Thymus (tissue), 11 donors: ENCODE measurements around the gene PRIMPOL. TPM values are rescaled to one million over a fixed set of nuclear protein-coding genes. Genes with fewer than 3 reads are reported as not detected.

Experiments used
- DNase-seq, 9 donors: peaks; one replicate each; pipeline ENCODE4 v3.0.0-alpha.2; 2013; ENCODE audit warnings: low spot score in 9 of 9, low read depth in 6 of 9, missing footprints in 1 of 9
- H3K27ac ChIP-seq, 2 donors: one replicate each; pipeline ENCODE4 v1.5.1; 2013; ENCODE audit warnings: control low read depth in 1 of 2, low read depth in 1 of 2, low read length in 1 of 2, mild to moderate bottlenecking in 1 of 2, moderate library complexity in 1 of 2
- H3K27me3 ChIP-seq, 2 donors: one replicate each; pipeline ENCODE4 v1.5.1; 2013; ENCODE audit warnings: low read length in 1 of 2; ENCODE audit not compliant: control insufficient read depth in 2 of 2, insufficient read depth in 1 of 2
- H3K36me3 ChIP-seq, 2 donors: one replicate each; pipeline ENCODE4 v1.5.1; 2013; ENCODE audit warnings: low read length in 1 of 2, mild to moderate bottlenecking in 1 of 2, moderate library complexity in 1 of 2; ENCODE audit not compliant: control insufficient read depth in 2 of 2, insufficient read depth in 2 of 2
- H3K4me1 ChIP-seq, 2 donors: one replicate each; pipeline ENCODE4 v1.5.1; 2013; ENCODE audit warnings: low read length in 2 of 2; ENCODE audit not compliant: control insufficient read depth in 2 of 2, insufficient read depth in 2 of 2
- H3K4me3 ChIP-seq, 2 donors: one replicate each; pipeline ENCODE4 v1.5.1; 2013; ENCODE audit warnings: low read length in 2 of 2, control low read depth in 1 of 2, mild to moderate bottlenecking in 1 of 2
- H3K9me3 ChIP-seq, 2 donors: one replicate each; pipeline ENCODE4 v1.5.1; 2013; ENCODE audit warnings: low read length in 1 of 2, mild to moderate bottlenecking in 1 of 2; ENCODE audit not compliant: control insufficient read depth in 2 of 2, insufficient read depth in 1 of 2
- WGBS: extraction: QIAGEN DNeasy Blood & Tissue Kit; methylation state at CpG from one replicate; pipeline ENCODE4 v1.1.7; 2013; 5-methylcytosine and 5-hydroxymethylcytosine counted together
- polyA plus RNA-seq: library from polyadenylated mRNA; stranded (reverse); fragments of 200-250 nt; gene quantifications from one replicate; pipeline ENCODE4 v1.2.3, GENCODE V29; 2013
- total RNA-seq: library from RNA; stranded (reverse); fragments of 120-200 nt; gene quantifications from one replicate; pipeline ENCODE4 v1.2.4, GENCODE V29; 2013
- donor health status: healthy.

The PRIMPOL gene
- total and polyA plus RNA-seq, 2 donors: 15.7 to 59.0 TPM

DNA sequence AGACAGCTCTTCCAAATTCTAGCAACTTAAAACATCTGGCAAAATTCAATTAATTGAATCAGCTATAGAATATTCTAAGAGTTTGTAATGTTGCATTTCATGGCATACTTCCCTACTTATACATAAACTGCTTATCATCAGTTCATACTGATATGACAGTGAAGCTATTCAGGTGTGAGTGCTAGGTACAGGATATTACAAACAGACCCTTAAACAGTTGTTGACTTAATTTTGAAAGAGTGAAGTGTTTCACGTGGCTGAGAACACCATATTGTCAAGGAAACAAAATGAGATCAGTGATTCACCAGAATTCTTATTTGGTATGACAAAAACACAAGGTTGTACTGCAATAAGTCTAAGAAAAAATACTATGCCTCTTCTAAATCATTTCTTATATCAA, 56.9 kb downstream of the PRIMPOL start:
- WGBS: 96% methylated on average over 1 of the region's 1 CpG
- no peak for DNase-seq

DNA sequence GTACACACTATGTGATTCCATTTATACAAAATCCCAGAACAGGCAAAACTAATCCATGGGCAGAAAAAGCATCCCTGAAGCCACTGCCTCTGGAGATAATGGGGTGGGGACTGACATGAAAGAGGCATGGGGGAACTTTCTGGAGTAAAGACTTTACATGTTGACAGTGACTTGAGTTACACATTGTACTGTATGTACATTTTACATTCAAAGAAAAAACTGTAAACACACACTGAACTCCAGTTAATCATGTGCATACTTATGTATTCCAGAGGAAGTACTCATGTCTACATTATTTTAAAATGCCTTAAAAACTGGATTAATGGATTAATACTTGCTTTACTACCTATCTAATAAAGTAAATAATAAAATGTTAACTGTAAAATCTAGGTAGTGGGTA, 62.8 kb downstream of the PRIMPOL start:
- no peak overlapping the region for H3K27ac ChIP-seq
- H3K9me3 ChIP-seq: no peaks in the 10 kb centered on the region
- no peaks in the 10 kb centered on the region for H3K27me3 ChIP-seq
- peaks cover 16 to 49% of the 10 kb centered on the region in 2 donors for H3K36me3 ChIP-seq
- no peak for DNase-seq
- H3K4me3 ChIP-seq: no peak overlapping the region
- no peaks in the 10 kb centered on the region for H3K4me1 ChIP-seq

More for the DNA sequence above, 56.9 kb downstream of the PRIMPOL start:
- H3K4me3 ChIP-seq: no peak overlapping the region
- H3K9me3 ChIP-seq: no peaks in the 10 kb centered on the region
- no peaks in the 10 kb centered on the region for H3K4me1 ChIP-seq
- peaks cover 15 to 62% of the 10 kb centered on the region in 2 donors for H3K36me3 ChIP-seq
- no peaks in the 10 kb centered on the region for H3K27me3 ChIP-seq
- no peak overlapping the region for H3K27ac ChIP-seq

DNA sequence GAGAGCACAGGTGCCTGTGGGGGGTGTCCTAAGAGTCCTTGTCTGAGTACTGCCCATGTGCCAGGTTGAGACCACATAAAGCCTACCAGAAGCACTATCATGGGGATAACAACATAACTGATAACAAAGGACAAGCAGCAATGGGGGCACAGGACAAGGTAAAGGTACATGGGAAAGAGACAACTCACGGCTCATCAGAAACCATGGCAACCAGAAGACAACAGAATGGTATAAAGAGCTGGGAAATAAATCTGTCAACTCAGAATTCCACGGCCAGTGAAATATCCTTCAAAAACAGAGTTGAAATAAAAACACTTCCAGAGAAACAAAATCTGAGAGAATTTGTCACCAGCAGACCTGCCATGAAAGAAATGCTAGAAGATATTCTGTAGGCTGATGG, 64.3 kb downstream of the PRIMPOL start:
- DNase-seq: no peak

DNA sequence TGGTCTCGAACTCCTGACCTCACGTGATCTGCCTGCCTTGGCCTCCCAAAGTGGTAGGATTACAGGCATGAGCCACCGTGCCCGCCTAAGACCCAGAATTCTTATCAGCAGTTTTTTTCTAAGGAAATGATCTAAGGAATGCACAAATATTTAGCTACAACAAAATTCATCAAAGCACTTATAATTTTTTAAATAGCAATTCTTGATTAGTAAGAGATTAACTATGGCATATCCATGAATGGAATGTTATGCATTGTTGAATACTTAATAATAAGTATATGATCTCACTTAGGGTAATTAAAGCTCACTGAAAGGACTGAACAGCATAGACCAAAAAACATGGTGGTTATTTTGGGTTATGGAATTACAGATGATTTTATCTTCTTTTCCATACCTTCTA, 66.0 kb downstream of the PRIMPOL start:
- peaks cover 25 to 54% of the 10 kb centered on the region in 2 donors for H3K36me3 ChIP-seq
- DNase-seq: no peak
- H3K27ac ChIP-seq: no peak overlapping the region
- WGBS: 96% methylated on average over 4 of the region's 4 CpGs
- no peak overlapping the region for H3K4me3 ChIP-seq
- no peaks in the 10 kb centered on the region for H3K27me3 ChIP-seq
- no peaks in the 10 kb centered on the region for H3K9me3 ChIP-seq
- no peaks in the 10 kb centered on the region for H3K4me1 ChIP-seq

More for the DNA sequence above, 64.3 kb downstream of the PRIMPOL start:
- Histone ChIP-seq H3K27me3 (no peaks in the 10 kb centered on the region), H3K27ac (no peak overlapping the region), H3K9me3 (no peaks in the 10 kb centered on the region), H3K4me3 (no peak overlapping the region), H3K4me1 (no peaks in the 10 kb centered on the region), H3K36me3 (peaks cover 16 to 55% of the 10 kb centered on the region in 2 donors)
- WGBS: 94% methylated on average over 2 of the region's 2 CpGs

DNA sequence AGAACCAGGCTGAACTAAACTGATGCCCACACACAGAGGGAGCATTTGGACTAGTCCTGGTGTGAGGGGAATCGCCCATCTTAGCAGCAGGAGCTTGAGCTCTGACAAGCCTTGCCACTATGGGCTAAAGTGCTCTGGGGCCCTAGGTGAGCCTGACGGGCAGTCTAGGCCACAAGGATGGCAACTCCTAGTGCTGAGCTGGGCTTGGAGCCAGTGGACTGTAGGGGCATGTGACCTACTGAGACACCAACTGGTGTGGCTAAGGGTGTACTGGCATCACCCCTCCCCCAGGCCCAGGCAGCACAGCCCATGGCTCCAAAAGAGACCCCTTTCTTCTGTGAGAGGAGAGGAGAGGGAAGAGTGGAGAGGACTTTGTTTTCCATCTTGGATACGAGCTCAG, 69.9 kb downstream of the PRIMPOL start:
- Histone ChIP-seq H3K27ac (no peak overlapping the region), H3K27me3 (no peaks in the 10 kb centered on the region), H3K4me3 (no peak overlapping the region), H3K9me3 (no peaks in the 10 kb centered on the region), H3K4me1 (no peaks in the 10 kb centered on the region), H3K36me3 (peaks cover 20 to 59% of the 10 kb centered on the region in 2 donors)
- WGBS: 86% methylated on average over 3 of the region's 3 CpGs
- DNase-seq: no peak

DNA sequence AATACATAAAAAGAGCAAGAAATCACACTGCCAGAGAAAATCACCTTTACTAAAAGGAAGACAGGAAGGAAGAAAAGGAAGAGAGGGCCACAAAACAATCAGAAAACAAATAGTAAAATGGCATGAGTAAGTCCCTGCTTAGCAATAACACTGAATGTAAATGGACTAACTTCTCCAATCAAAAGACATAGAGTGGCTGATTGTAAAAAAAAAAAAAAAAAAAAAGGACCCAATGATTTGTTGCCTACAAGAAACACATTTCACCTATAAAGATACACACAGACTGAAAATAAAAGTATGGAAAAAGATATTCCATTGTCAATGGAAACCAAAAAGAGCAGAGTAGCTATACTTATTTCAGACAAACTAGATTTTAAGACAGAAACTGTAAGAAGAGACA, 71.7 kb downstream of the PRIMPOL start:
- peaks cover 22 to 70% of the 10 kb centered on the region in 2 donors for H3K36me3 ChIP-seq
- H3K9me3 ChIP-seq: no peaks in the 10 kb centered on the region
- no peak overlapping the region for H3K4me3 ChIP-seq
- DNase-seq: no peak
- H3K27me3 ChIP-seq: no peaks in the 10 kb centered on the region
- no peaks in the 10 kb centered on the region for H3K4me1 ChIP-seq
- no peak overlapping the region for H3K27ac ChIP-seq

DNA sequence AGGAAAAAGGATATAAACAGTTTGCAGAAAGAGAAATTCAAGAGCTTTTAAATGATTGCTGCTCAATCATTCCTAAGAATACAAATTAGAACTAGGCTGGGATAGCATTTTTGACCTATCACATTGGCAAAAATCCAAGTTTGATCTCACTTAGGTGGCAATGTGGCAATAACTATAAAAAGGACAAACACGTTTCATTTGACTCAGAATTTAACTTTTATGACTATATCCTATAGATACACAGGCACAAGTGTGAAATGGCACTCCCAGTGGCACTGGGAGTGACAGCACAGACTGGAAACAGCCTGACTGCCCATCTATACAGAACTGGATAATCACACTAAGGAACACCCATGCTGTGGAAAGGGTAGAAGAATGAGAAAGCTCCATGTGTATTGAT, 73.3 kb downstream of the PRIMPOL start:
- no peak overlapping the region for H3K27ac ChIP-seq
- no peaks in the 10 kb centered on the region for H3K27me3 ChIP-seq
- 51% methylated on average over 1 of the region's 1 CpG for WGBS

DNA sequence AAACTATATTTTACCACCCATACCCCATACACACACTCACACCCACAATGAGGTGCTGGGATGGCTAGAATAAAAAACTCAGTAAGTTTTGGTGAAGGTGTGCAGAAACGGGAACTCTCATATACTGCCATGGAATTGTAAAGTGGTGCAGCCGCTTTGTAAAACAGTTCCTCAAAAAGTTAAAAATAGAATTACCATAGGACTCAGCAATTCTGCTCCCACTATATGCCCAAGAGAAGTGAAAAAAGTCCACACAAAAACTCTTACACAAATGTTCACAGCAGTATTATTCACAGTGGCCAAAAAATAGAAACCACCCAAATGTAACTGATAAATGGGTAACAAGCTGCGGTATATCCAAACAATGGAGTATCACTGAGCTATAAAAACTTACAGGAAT, 77.9 kb downstream of the PRIMPOL start:
- Histone ChIP-seq H3K27me3 (no peaks in the 10 kb centered on the region), H3K9me3 (no peaks in the 10 kb centered on the region), H3K27ac (no peak overlapping the region), H3K4me3 (no peak overlapping the region), H3K4me1 (peaks cover 4 to 6% of the 10 kb centered on the region in 2 donors), H3K36me3 (peaks cover 10 to 67% of the 10 kb centered on the region in 2 donors)
- no peak for DNase-seq
- WGBS: 97% methylated on average over 3 of the region's 3 CpGs

More for the DNA sequence above, 73.3 kb downstream of the PRIMPOL start:
- H3K4me1 ChIP-seq: no peaks in the 10 kb centered on the region
- H3K9me3 ChIP-seq: no peaks in the 10 kb centered on the region
- DNase-seq: no peak
- peaks cover 20 to 69% of the 10 kb centered on the region in 2 donors for H3K36me3 ChIP-seq
- no peak overlapping the region for H3K4me3 ChIP-seq

DNA sequence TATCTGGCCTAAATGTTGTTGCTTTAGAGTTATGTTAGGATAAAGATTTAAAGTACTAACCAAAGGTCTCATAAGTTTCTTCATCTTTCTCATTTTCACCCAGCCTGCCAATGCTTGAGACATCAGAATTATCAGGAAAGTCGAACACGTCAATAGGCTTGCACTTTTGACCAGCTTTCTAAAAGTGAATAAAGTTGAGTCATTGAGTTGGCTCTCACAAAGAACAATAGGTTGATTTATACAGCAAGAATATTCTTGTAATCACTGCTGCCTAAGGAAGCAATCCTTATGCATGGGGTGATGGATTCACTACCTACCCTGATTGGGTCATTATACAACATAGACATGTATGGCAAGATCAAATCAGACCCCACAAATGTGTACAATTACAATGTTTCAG, 79.3 kb downstream of the PRIMPOL start:
- peaks cover 8 to 14% of the 10 kb centered on the region in 2 donors for H3K4me1 ChIP-seq

DNA sequence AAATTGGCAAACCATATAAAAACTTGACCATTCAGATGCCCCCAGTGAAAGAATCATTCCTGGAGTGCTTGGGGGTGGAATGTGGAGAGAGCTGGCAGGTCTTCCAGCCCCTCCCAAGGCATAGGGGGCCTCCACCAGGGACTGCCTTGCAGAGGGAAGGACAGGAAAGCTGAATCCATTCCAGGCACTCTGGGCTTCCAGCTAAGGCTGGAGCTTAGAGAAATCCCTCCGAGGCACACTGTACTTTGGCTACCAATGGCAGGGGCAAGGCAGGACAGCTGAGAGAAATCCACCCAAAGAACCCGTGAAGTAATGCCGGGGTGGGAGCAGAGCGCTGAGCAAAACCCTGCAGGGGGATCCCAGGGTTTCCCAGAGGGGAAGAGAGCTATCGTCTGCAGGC, 80.4 kb downstream of the PRIMPOL start:
- no peaks in the 10 kb centered on the region for H3K27me3 ChIP-seq
- peaks cover 8 to 14% of the 10 kb centered on the region in 2 donors for H3K4me1 ChIP-seq
- peaks cover 10 to 48% of the 10 kb centered on the region in 2 donors for H3K36me3 ChIP-seq
- H3K9me3 ChIP-seq: no peaks in the 10 kb centered on the region
- 87% methylated on average over 5 of the region's 5 CpGs for WGBS
- no peak overlapping the region for H3K4me3 ChIP-seq
- no peak overlapping the region for H3K27ac ChIP-seq
- DNase-seq: no peak

More for the DNA sequence above, 79.3 kb downstream of the PRIMPOL start:
- H3K27me3 ChIP-seq: no peaks in the 10 kb centered on the region
- peaks cover 10 to 58% of the 10 kb centered on the region in 2 donors for H3K36me3 ChIP-seq
- H3K9me3 ChIP-seq: no peaks in the 10 kb centered on the region
- H3K27ac ChIP-seq: no peak overlapping the region
- no peak overlapping the region for H3K4me3 ChIP-seq
- WGBS: 72% methylated on average over 2 of the region's 2 CpGs
- no peak for DNase-seq
